GM12891 (cell line): ENCODE data around the gene FBXL20.

Experiments
- PAX5 ChIP-seq: IDR thresholded peaks from 2 replicates; pipeline ENCODE4 v1.6.1; 2011; ENCODE audit warnings: low read length, moderate library complexity, mild to moderate bottlenecking; ENCODE audit not compliant: insufficient read depth, severe bottlenecking
- POLR2A ChIP-seq: IDR thresholded peaks from 2 replicates; pipeline ENCODE4 v1.6.1; 2011; ENCODE audit warnings: low read depth, low read length, control low read depth
- POLR2AphosphoS5 ChIP-seq: IDR thresholded peaks from 2 replicates; pipeline ENCODE4 v1.6.1; 2011; ENCODE audit warnings: low read depth, low read length, control low read depth
- SPI1 ChIP-seq: IDR thresholded peaks from 2 replicates; pipeline ENCODE4 v1.6.1; 2011; ENCODE audit warnings: low read depth, low read length, control low read depth
- TAF1 ChIP-seq: IDR thresholded peaks from 2 replicates; pipeline ENCODE4 v1.6.1; 2011; ENCODE audit warnings: low read depth, low read length, control low read depth

- TF ChIP-seq PAX5 (no peak), SPI1 (no peak), POLR2A (no peak), TAF1 (no peak), POLR2AphosphoS5 (no peak)
Observed at GRCh38 chr17:39393736-39394135, 7.7 kb downstream of the FBXL20 start.
